HG02885 (cell line): Measurements from ENCODE around the gene EGFR.
A peak's percentile ranks its signal among the peaks of the same experiment; 100 is the strongest.

Experiments used
- ATAC-seq: cut with Tn5 transposase; IDR thresholded peaks from one replicate; pipeline ENCODE4 v1.9.1; 2021; ENCODE audit warnings: mild to moderate bottlenecking; ENCODE audit not compliant: unreplicated experiment, poor library complexity

The EGFR gene

DNA sequence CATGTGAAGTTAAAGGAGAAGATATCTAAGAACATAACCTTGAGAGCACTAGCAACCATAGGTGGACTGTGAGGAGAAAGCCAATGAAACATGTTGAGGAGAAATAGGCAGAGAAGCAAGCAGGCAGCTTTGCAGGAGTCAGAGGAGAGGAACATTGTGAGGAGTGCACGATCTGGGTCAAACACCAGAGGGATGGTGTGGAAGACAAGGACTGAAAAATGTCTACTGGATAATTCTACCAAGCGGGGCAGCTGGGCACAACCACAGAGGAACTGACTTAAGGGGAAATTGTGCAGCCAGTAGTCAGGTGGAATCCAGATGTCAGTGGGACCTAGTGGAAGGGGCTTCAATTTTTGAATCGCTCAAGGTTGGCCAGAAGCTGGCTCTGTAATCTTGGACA, 234.4 kb downstream of the EGFR start:
- ATAC-seq, result no peak

GRCh38 chr7:55254242-55254595, 235.4 kb downstream of the EGFR start:
- ATAC-seq, result no peak

DNA sequence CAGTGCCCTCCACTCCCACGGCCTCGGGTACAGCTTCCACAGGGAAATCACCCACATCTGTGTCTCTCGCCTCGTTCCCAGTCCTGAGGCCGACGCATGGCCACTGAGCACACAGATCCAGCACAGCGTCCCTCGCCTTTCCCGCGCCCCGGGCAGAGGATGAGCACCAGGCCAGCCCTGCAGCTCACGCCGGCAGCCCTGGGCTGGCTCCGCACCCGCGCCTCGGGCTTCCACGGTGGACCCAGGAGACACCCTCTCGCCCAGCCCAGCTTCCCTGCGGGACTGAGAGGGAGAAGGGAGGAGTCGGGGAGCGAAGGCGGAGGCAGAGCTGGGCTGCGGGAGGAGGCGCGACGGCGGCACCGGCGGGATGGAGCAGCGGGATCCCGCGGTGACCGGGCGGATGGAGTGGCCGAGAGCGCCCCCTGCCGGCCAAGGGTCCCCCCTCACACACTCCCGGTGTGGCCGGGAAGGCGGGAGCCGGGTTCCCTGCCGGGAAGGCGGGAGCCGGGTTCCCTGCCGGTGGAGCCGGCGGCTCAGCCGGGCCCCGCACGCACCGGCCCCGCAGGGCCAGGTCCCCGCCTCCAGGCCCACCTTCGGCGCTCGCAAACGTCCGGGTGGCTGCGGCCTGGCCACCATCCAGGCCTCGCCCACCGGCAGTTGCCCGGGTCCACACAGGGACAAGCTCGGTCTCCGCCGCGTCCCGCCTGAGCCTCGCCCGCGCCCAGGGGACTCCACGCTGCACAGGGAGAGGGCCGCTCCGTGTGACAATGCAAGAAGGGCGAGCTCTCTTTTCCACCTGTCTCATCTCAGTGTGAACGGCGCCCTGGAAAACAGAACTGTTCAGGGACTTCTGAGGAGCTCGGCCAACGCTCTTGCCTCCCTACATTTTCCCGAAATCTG, 236.0 kb downstream of the EGFR start:
- ATAC-seq, result peak; percentile 79

- ATAC-seq, result peak; percentile 87
These were observed 237.0 kb downstream of the EGFR start for GRCh38 chr7:55255496-55256445.

GRCh38 chr7:55258631-55259030, 239.8 kb downstream of the EGFR start:
- ATAC-seq, result no peak

GRCh38 chr7:55260171-55260570, 241.4 kb downstream of the EGFR start:
- ATAC-seq, result no peak

DNA sequence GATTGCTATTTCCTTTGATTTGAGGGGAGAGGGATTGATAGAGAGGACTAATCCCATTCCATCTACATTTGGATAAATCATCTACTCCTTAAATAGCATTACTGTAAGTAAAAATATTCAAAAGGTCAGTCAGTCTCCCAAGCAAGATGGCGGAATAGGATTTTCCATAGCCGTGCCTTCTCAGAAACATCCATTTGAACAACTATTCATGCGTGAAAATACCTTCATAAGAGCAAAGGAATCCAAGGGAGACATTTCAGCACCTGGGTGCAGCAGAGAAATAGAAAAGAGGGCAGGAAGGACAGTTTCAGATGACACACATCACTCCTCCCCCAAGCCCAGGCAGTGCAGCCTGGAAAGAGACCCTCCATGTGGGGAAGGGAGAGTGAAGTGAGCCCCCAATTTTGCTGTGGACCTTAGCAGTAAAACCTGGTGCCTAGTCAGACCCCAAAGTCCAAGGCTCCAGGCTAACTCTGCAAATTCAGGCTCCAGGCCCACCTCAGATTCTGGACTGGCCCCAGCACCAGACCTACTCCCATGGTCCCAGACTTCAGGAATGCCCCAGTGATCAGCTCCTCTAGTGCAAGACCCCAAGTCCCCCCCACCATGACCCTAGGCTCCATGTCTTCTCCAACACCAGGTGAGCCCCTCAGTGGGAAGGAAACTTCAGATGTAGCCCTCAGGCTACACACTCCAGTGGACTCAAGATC, 242.0 kb downstream of the EGFR start:
- no peak for ATAC-seq
